ENCODE results near the gene MAGI1. TPM values are rescaled to one million over a fixed set of nuclear protein-coding genes. Genes with fewer than 3 reads are reported as not detected.

MAGI1 gene
- total RNA-seq, 1 donor from 2014 or later = 34.1 TPM

Other genes with a start within 250 kb of the MAGI1 start
- gene SLC25A26, start 182.1 kb upstream of the MAGI1 start, total RNA-seq = 51.3 TPM

All from Right ventricle myocardium superior (tissue), 1 donor.